ENCODE measurements around the gene PFKP. TPM values are rescaled to one million over a fixed set of nuclear protein-coding genes. Genes with fewer than 3 reads are reported as not detected.
A peak's percentile ranks its signal among the peaks of the same experiment; 100 is the strongest.

PFKP gene
- 10 to 100 TPM; 53.9 to 93.9 (median 66.2) TPM for total RNA-seq

- peak within 1 kb of the TSS; percentile 48 to 92 (median 86) for H3K4me3 ChIP-seq
- peaks cover 6 to 19% (median 16%) of the 10 kb centered on the region in 4 donors for H3K4me1 ChIP-seq
- WGBS, 2 donors (ENCODE audit: low coverage in 1 of 2) = 2% methylated on average over 38 of the region's 86 CpGs; no CpG with 5 or more reads in 1 of the 2 donors
- no peaks in the 10 kb centered on the region for H3K36me3 ChIP-seq
- no peaks in the 10 kb centered on the region for H3K9me3 ChIP-seq
- H3K27me3 ChIP-seq = peaks cover 18% of the 10 kb centered on the region
- intact Hi-C loops (cut with DNase I; ENCODE audit: low total_unique reads) (no loop called here), in situ Hi-C loops (cut with MboI; ENCODE audit: low pct_ligation_motif_present in 1 of 4, low pct_unique_long_range_greater_than_20kb in 1 of 4, low sequenced_read_pairs in 3 of 4) (no loop called here)
- H3K27ac ChIP-seq = peak within 1 kb of the TSS; percentile 73 to 85 (median 82)
- TF ChIP-seq POLR2AphosphoS5 (IDR thresholded peaks at IDR 0.05) (peak; percentile 47 to 78 (median 66)), CTCF (IDR thresholded peaks at IDR 0.05) (no peak), POLR2A (IDR thresholded peaks at IDR 0.05) (peak; percentile 67), EP300 (IDR thresholded peaks at IDR 0.05; ENCODE audit: low read depth) (no peak)
- DNase-seq = peak; percentile 58
Measured at GRCh38 chr10:3067118-3067858, at the start of gene PFKP. TSS of gene PFKP (plus strand) at chr10:3067548. CDS start at chr10:3067596, 48 bp downstream.

- in situ Hi-C loops (cut with MboI; ENCODE audit: low pct_ligation_motif_present in 1 of 4, low pct_unique_long_range_greater_than_20kb in 1 of 4, low sequenced_read_pairs in 3 of 4) = no loop called here
- intact Hi-C loops (cut with DNase I; ENCODE audit: low total_unique reads) = no loop called here
Measured at GRCh38 chr10:3018247-3018646, 49.1 kb upstream of the PFKP start.

GRCh38 chr10:3020311-3020710, 47.0 kb upstream of the PFKP start:
- DNase-seq = no peak
- no peaks in the 10 kb centered on the region for H3K4me1 ChIP-seq
- H3K4me3 ChIP-seq = no peak overlapping the region
- WGBS, 2 donors (ENCODE audit: low coverage in 1 of 2) = 92% methylated on average over 15 of the region's 15 CpGs; no CpG with 5 or more reads in 1 of the 2 donors
- peaks cover 4% of the 10 kb centered on the region for H3K27me3 ChIP-seq
- H3K27ac ChIP-seq = no peak overlapping the region
- TF ChIP-seq CTCF (IDR thresholded peaks at IDR 0.05) (no peak), EP300 (IDR thresholded peaks at IDR 0.05; ENCODE audit: low read depth) (no peak), POLR2AphosphoS5 (IDR thresholded peaks at IDR 0.05) (no peak), POLR2A (IDR thresholded peaks at IDR 0.05) (no peak)
- intact Hi-C loops (cut with DNase I; ENCODE audit: low total_unique reads) (no loop called here), in situ Hi-C loops (cut with MboI; ENCODE audit: low pct_ligation_motif_present in 1 of 4, low pct_unique_long_range_greater_than_20kb in 1 of 4, low sequenced_read_pairs in 3 of 4) (no loop called here)
- no peaks in the 10 kb centered on the region for H3K9me3 ChIP-seq
- no peaks in the 10 kb centered on the region for H3K36me3 ChIP-seq

More at GRCh38 chr10:3018247-3018646, 49.1 kb upstream of the PFKP start:
- no peak overlapping the region for H3K4me3 ChIP-seq
- WGBS, 2 donors (ENCODE audit: low coverage in 1 of 2) = 20 to 84% methylated on average over 1 to 4 of the region's 4 CpGs
- H3K27me3 ChIP-seq = no peaks in the 10 kb centered on the region
- H3K36me3 ChIP-seq = no peaks in the 10 kb centered on the region
- H3K4me1 ChIP-seq = peaks cover 0 to 3% (median 0%) of the 10 kb centered on the region in 4 donors
- TF ChIP-seq EP300 (IDR thresholded peaks at IDR 0.05; ENCODE audit: low read depth) (no peak), POLR2A (IDR thresholded peaks at IDR 0.05) (no peak), CTCF (IDR thresholded peaks at IDR 0.05) (no peak), POLR2AphosphoS5 (IDR thresholded peaks at IDR 0.05) (no peak)
- H3K27ac ChIP-seq = no peak overlapping the region
- no peaks in the 10 kb centered on the region for H3K9me3 ChIP-seq
- no peak for DNase-seq

GRCh38 chr10:3020881-3021280, 46.5 kb upstream of the PFKP start:
- Histone ChIP-seq H3K27me3 (peaks cover 4% of the 10 kb centered on the region), H3K9me3 (no peaks in the 10 kb centered on the region), H3K4me1 (no peaks in the 10 kb centered on the region), H3K4me3 (no peak overlapping the region), H3K36me3 (no peaks in the 10 kb centered on the region), H3K27ac (no peak overlapping the region)
- TF ChIP-seq CTCF (IDR thresholded peaks at IDR 0.05) (no peak), POLR2AphosphoS5 (IDR thresholded peaks at IDR 0.05) (no peak), EP300 (IDR thresholded peaks at IDR 0.05; ENCODE audit: low read depth) (no peak), POLR2A (IDR thresholded peaks at IDR 0.05) (no peak)
- in situ Hi-C loops (cut with MboI; ENCODE audit: low pct_ligation_motif_present in 1 of 4, low pct_unique_long_range_greater_than_20kb in 1 of 4, low sequenced_read_pairs in 3 of 4) = no loop called here
- 91 to 94% methylated on average over 19 of the region's 19 CpGs for WGBS, 2 donors (ENCODE audit: low coverage in 1 of 2)
- no peak for DNase-seq
- intact Hi-C loops (cut with DNase I; ENCODE audit: low total_unique reads) = no loop called here
